BE2C (cell line): Measurements from ENCODE around the gene EXTL1.

Experiments
- DNase-seq: peaks from one replicate; pipeline ENCODE4 v3.0.0-alpha.2; 2020
- H3K27me3 ChIP-seq: fragments of 250-450 bp; sonication (Bioruptor Pico); 2 replicates; pipeline ENCODE4 v1.5.1; 2020; ENCODE audit warnings: mild to moderate bottlenecking
- H3K36me3 ChIP-seq: fragments of 250-450 bp; sonication (Bioruptor Pico); 2 replicates; pipeline ENCODE4 v1.5.1; 2020; ENCODE audit warnings: mild to moderate bottlenecking
- H3K4me1 ChIP-seq: fragments of 250-450 bp; sonication (Bioruptor Pico); 2 replicates; pipeline ENCODE4 v1.5.1; 2020
- H3K4me3 ChIP-seq: 2 replicates; pipeline ENCODE4 v1.5.1; 2011; ENCODE audit warnings: low read depth, low read length
- H3K9me3 ChIP-seq: fragments of 250-450 bp; sonication (Bioruptor Pico); 2 replicates; pipeline ENCODE4 v1.5.1; 2020
- TF ChIP-seq, protein P1 (sequence below): IDR thresholded peaks from 2 replicates; pipeline ENCODE4 v1.5.1; 2012; ENCODE audit warnings: mild to moderate bottlenecking, low read depth, low read length

EXTL1 gene

DNA sequence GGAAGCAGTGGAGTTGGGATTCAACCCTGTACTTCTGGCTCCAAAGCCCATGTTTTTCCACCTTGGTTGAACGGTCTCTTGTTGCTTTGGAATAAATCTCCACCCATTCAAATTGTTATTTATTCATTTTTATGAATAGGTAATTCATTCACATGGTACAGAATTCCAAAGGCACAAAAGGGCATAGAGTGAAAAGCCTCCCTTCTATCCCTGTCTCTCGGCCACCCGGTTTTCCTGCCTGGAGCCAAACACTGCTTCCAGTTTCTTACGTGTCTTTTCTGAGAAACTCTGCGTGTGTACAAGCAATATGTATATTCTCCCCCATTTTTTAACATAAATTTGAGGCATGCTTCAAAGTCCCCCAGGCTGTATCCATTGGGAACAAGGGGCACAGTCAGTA, 3.9 kb downstream of the EXTL1 start:
- no peak for DNase-seq
- Histone ChIP-seq H3K27me3 (no peaks in the 10 kb centered on the region), H3K36me3 (no peaks in the 10 kb centered on the region), H3K9me3 (no peaks in the 10 kb centered on the region), H3K4me1 (no peaks in the 10 kb centered on the region), H3K4me3 (no peak overlapping the region)
- TF ChIP-seq, protein P1, sequence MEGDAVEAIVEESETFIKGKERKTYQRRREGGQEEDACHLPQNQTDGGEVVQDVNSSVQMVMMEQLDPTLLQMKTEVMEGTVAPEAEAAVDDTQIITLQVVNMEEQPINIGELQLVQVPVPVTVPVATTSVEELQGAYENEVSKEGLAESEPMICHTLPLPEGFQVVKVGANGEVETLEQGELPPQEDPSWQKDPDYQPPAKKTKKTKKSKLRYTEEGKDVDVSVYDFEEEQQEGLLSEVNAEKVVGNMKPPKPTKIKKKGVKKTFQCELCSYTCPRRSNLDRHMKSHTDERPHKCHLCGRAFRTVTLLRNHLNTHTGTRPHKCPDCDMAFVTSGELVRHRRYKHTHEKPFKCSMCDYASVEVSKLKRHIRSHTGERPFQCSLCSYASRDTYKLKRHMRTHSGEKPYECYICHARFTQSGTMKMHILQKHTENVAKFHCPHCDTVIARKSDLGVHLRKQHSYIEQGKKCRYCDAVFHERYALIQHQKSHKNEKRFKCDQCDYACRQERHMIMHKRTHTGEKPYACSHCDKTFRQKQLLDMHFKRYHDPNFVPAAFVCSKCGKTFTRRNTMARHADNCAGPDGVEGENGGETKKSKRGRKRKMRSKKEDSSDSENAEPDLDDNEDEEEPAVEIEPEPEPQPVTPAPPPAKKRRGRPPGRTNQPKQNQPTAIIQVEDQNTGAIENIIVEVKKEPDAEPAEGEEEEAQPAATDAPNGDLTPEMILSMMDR: no peak

DNA sequence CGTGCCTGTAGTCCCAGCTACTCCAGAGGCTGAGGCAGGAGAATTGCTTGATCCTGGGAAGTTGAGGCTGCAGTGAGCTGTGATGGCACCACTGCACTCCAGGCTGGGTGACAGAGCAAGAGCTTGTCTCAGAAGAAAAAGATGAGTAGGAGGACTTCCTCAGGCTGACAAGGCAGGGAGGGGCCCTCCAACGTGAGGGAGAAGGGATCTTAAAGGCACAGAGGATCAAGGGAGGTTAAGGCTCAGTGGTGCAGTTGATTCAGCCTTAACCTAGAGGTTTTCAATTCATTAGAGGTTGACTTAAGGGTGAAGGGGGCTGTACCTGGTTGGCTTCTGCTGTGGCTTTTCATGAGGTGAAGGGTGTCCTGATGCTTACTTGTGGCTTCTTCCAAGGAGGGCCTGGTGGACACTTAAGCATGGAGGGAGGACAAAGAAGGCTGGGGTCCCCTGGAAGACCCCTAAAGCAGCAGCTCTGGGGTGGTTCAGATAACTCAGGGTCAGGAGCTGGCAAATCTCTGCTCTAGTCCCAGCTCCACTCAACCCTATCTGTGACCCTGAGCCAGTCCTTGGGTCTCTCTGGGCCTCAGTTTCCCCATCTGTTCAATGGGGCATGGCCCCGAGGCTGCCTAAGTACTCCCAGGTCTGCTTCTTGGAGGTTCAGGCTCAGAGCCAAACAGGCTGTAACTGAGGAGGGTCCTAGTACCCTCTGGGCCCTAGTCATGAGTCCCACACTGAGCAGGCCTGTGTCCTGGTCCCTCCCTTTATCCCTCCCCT, 6.3 kb downstream of the EXTL1 start:
- TF ChIP-seq, protein P1: no peak
- Histone ChIP-seq H3K4me1 (no peaks in the 10 kb centered on the region), H3K36me3 (no peaks in the 10 kb centered on the region), H3K9me3 (no peaks in the 10 kb centered on the region), H3K27me3 (no peaks in the 10 kb centered on the region), H3K4me3 (no peak overlapping the region)
- DNase-seq: no peak

DNA sequence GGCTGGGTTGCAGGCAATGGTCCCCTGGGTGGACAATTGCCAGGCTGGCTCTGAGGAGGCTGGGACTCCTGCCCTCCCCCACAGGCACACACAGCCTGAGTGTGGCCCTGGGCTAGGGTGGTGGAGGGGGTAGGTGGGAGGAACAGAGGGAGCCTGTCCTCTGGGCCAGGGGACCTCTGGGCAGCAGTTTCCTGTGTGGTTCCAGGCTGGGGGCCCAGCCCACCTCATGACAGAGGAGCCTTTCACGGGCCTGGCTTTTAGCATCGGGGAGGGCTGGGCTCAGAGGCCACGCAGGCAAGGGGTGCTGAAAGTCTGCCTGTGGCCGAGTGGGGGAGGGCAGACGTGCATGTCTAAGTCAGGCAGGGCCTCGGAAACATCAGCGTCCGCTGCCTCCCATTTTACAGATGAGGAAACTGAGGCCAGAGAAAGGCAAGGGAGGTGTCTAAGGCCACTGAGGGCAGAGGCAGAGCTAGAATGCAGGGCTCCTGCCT, 7.0 kb downstream of the EXTL1 start:
- no peak for DNase-seq
- no peak overlapping the region for H3K4me3 ChIP-seq
- no peaks in the 10 kb centered on the region for H3K4me1 ChIP-seq
- no peaks in the 10 kb centered on the region for H3K27me3 ChIP-seq
- TF ChIP-seq, protein P1: no peak
- H3K36me3 ChIP-seq: no peaks in the 10 kb centered on the region
- H3K9me3 ChIP-seq: no peaks in the 10 kb centered on the region

DNA sequence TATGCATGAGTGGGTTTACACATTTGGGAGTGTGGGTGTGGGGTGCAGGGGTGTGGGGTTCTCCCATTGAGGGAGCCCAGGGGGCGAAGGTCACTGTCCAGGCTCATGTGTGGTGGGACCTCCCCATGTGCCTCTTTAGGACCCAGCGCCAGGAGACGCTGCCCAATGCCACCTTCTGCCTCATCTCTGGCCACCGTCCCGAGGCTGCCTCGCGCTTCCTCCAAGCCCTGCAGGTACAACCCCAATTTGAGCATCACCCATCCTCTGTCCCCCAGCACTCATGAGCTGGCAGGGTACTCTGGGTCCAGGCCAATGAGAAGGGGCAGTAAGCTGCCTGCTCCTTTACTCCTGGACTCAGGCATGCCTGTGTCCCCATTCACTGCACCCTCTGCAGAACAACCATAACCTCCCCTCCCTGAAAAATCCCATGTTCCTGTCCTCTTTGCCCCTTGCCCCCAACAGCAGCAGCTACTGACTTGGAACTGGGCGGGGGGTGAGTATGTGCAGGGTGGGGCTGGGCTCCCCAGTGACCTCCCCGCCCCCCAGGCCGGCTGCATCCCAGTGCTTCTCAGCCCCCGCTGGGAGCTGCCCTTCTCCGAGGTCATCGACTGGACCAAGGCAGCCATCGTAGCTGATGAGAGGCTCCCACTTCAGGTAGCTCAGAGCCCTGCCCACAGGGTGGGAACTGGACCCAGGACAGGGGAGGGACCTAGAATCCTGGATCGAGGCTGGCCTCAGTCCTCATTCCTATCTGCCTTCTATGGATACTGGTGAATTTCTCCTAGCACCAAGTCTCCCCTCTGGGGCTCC, 7.7 kb downstream of the EXTL1 start:
- Histone ChIP-seq H3K36me3 (no peaks in the 10 kb centered on the region), H3K9me3 (no peaks in the 10 kb centered on the region), H3K4me1 (no peaks in the 10 kb centered on the region), H3K4me3 (no peak overlapping the region), H3K27me3 (no peaks in the 10 kb centered on the region)
- no peak for DNase-seq
- TF ChIP-seq, protein P1: no peak

DNA sequence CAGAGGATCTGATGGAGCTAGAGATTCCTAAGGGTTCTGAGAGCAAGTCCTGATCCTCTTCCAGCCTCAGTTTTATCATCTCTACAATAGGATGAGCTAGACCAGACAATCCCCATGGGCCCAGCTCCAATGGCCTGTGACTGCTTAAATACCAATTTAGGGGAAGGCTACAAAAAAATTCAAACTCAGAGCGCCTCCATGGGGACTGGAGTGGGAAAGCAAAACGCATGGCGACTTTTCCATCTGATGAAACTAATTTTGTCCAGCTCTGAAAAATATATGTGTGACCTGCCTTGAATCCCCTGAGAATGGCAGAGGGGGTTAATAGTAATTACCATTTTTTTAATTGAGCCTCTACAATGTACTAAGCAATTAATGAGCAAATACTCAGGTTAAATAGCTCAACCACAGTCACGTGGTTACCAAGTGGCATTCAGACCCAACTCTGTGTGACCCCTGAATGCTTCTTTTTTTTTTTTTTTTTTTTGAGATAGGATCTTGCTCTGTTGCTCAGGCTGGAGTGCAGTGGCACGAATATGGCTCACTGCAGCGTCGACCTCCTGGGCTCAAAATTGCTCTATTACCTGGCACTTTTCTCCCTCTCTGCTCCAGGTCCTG, 8.4 kb downstream of the EXTL1 start:
- TF ChIP-seq, protein P1: 0 out of 2 replicates have a peak, but pooled peaks have one; percentile 15
- H3K27me3 ChIP-seq: no peaks in the 10 kb centered on the region
- H3K4me1 ChIP-seq: no peaks in the 10 kb centered on the region
- no peak for DNase-seq
- no peak overlapping the region for H3K4me3 ChIP-seq
- H3K36me3 ChIP-seq: no peaks in the 10 kb centered on the region
- H3K9me3 ChIP-seq: no peaks in the 10 kb centered on the region
